Mucosa of descending colon (tissue), 3 donors: Measurements from ENCODE around the gene RGL3. TPM values are rescaled to one million over a fixed set of nuclear protein-coding genes. Genes with fewer than 3 reads are reported as not detected.
A peak's percentile ranks its signal among the peaks of the same experiment; 100 is the strongest.
"Not testable (repeated sequence)": the region's sequence is repeated elsewhere in the genome, so short reads cannot be mapped to it uniquely, and the experiment has no call there.

ENCODE experiments used
- ATAC-seq: fragments of 200-7000 bp; cut with Tn5 transposase; one replicate; pipeline ENCODE4 v1.9.1; 2020; ENCODE audit warnings: mild to moderate bottlenecking, moderate library complexity
- DNase-seq, 3 donors: peaks; one replicate each; pipeline ENCODE4 v3.0.0-alpha.2; 2020
- H3K36me3 ChIP-seq: fragments of 200-600 bp; one replicate; pipeline ENCODE4 v1.8.0; 2021; ENCODE audit warnings: low read depth, mild to moderate bottlenecking
- H3K4me1 ChIP-seq: fragments of 200-600 bp; one replicate; pipeline ENCODE4 v1.8.0; 2021; ENCODE audit warnings: low read depth, mild to moderate bottlenecking
- H3K4me3 ChIP-seq: fragments of 200-600 bp; one replicate; pipeline ENCODE4 v1.8.0; 2021; ENCODE audit warnings: mild to moderate bottlenecking
- H3K9me3 ChIP-seq: fragments of 200-600 bp; one replicate; pipeline ENCODE4 v1.8.0; 2021; ENCODE audit warnings: mild to moderate bottlenecking
- CTCF ChIP-seq: fragments of 200-600 bp; IDR thresholded peaks from one replicate; pipeline ENCODE4 v1.8.0; 2022; ENCODE audit warnings: antibody characterized with exemption, mild to moderate bottlenecking
- intact Hi-C, 2 donors: fragments of 100-400 bp; cut with DNase I in 1 of 2; cut with micrococcal nuclease in 1 of 2; formaldehyde crosslinking; loops; one replicate each; pipeline versions ENCODE4 v1.11.0 to v1.11.1; 2022; cut with DNase I, micrococcal nuclease
- total RNA-seq, 3 donors: library from RNA; stranded (reverse); fragmentation: NEBNext Ultra II Directional in 2 of 3; extraction: Animal tissue kit (Norgen Biotek cat#: 25700) in 2 of 3; gene quantifications; one replicate each; pipeline versions ENCODE4 v1.2.1 to v1.2.4, GENCODE V29; 2021 to 2023
- donor health status: DM: no; HTN: no; CAD: no; lungs with moderate emphysema.
- donor health status: DM: no; HTN: no; CAD: no.
- donor health status: DM: no; HTN: yes; CAD: no.

The RGL3 gene
- total RNA-seq, 3 donors from 2014 or later = 10.7 to 15.1 (median 11.0) TPM

DNA sequence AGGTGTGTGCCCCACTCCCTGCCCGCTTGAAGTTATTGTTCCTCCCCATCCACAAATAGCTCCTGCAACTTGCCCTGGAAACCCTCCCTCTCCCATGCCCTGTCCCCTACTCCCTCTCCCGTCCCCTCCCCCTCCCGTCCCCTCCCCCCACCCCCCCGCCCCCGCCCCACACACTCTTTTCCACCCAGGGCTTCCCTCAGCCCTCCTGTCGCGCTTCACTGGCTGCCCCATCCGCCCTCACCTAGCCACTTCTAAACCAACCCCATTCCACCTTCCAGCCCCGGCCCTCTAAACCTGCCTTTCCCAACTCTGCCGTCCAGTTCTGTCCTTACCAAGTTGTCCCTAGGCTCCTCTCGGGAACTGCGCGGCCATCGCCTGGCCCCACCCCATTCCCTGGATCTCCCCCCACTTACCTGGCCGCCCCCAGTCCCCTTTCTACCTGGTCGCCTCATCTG is 993 bp downstream of the RGL3 start:
- Histone ChIP-seq H3K4me1 (peaks cover 39% of the 10 kb centered on the region), H3K9me3 (no peaks in the 10 kb centered on the region), H3K36me3 (no peaks in the 10 kb centered on the region), H3K4me3 (no peak overlapping the region)
- no peak for TF ChIP-seq CTCF
- DNase-seq (no peak), ATAC-seq (peak; percentile 2)
- intact Hi-C loops = no loop called here

- Histone ChIP-seq H3K4me1 (peaks cover 24% of the 10 kb centered on the region), H3K36me3 (no peaks in the 10 kb centered on the region), H3K9me3 (no peaks in the 10 kb centered on the region), H3K4me3 (no peak overlapping the region)
- TF ChIP-seq CTCF = no peak
- intact Hi-C loops = no loop called here
- DNase-seq = no peak
- no peak for ATAC-seq
Measured at GRCh38 chr19:11416346-11417052, 2.6 kb downstream of the RGL3 start.

DNA sequence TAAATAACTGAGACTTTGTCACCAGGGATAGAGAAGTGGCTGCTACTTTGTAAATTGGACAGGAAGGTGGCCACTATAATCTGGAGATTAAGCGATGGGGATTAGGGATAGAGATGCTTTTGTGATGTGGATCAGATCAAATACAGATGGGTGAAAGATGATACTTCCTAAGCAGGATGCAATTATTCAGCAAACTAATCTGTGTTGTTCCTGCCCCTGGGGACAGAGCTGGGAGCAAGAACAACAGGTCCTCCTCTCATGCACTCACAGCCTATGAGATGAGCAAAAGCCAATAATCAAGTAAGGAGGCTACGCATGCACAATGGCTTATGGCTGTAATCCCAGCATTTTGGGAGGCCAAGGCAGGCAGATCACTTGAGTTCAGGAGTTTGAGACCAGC is 4.6 kb downstream of the RGL3 start:
- no peak for ATAC-seq
- DNase-seq = no peak
- Histone ChIP-seq H3K9me3 (no peaks in the 10 kb centered on the region), H3K4me1 (peaks cover 9% of the 10 kb centered on the region), H3K36me3 (no peaks in the 10 kb centered on the region), H3K4me3 (no peak overlapping the region)
- no peak for TF ChIP-seq CTCF
- intact Hi-C loops = no loop called here

- Histone ChIP-seq H3K9me3 (no peaks in the 10 kb centered on the region), H3K4me1 (no peaks in the 10 kb centered on the region), H3K36me3 (no peaks in the 10 kb centered on the region), H3K4me3 (no peak overlapping the region)
- intact Hi-C loops = no loop called here
- DNase-seq = no peak
- ATAC-seq = no peak
- no peak for TF ChIP-seq CTCF
Measured at GRCh38 chr19:11410682-11411081, 8.4 kb downstream of the RGL3 start.

DNA sequence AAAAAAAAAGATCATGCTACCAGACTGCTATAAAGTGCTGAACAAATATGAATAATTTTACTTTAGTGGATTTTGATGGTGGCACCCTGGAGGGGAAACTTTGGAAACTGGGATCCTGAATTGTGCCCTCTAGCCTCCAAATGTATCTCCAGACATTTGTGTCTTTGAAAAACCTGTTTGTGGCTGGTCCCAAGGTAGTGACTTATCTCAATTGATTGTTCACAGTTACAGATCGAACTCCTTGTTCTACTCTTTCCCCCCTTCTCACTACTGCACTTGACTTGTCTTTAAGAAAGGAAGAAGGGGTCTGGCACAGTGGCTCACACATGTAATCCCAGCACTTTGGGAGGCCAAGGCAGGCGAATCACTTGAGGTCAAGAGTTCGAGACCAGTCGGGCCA is 10.5 kb downstream of the RGL3 start:
- DNase-seq (no peak), ATAC-seq (no peak)
- intact Hi-C loops = no loop called here
- H3K9me3 ChIP-seq = no peaks in the 10 kb centered on the region
- no peaks in the 10 kb centered on the region for H3K4me1 ChIP-seq
- no peak for TF ChIP-seq CTCF
- H3K4me3 ChIP-seq = no peak overlapping the region
- no peaks in the 10 kb centered on the region for H3K36me3 ChIP-seq

- intact Hi-C loops, H3K4me3 ChIP-seq, DNase-seq, ATAC-seq, H3K36me3 ChIP-seq, H3K9me3 ChIP-seq, H3K4me1 ChIP-seq: not testable (repeated sequence)
Measured at GRCh38 chr19:11406703-11407236, 12.3 kb downstream of the RGL3 start.
